Endothelial cell of umbilical vein (primary cell): ENCODE measurements around the gene SEC11A. TPM values are rescaled to one million over a fixed set of nuclear protein-coding genes. Genes with fewer than 3 reads are reported as not detected.

Experiments used
- BruUV-seq: library from RNA; stranded (reverse); fragments of 400-500 nt; replicated peaks from 2 replicates; lab custom pipeline; 2021; lab: Mats Ljungman, UMichigan
- CTCF ChIA-PET: fragments of 300-600, 350-600 bp; sonication (Branson Sonifier 250); formaldehyde crosslinking; loops from one replicate; lab custom pipeline; 2021; ENCODE audit warnings: antibody characterized with exemption, inconsistent platforms; lab: Charles Lee
- POLR2A ChIA-PET: fragments of 300-600, 350-600 bp; sonication (Branson Sonifier 250); formaldehyde crosslinking; loops from one replicate; lab custom pipeline; 2021; ENCODE audit warnings: antibody characterized with exemption, inconsistent platforms; lab: Charles Lee
- DNase-seq: peaks from one replicate; pipeline ENCODE4 v3.0.0-alpha.2; 2011; ENCODE audit warnings: low read depth, low spot score
- FAIRE-seq: peaks from 2 replicates; lab custom pipeline; 2011; peaks lifted over from hg19 to GRCh38; lab: Jason Lieb, UNC
- H2AFZ ChIP-seq: 2 replicates; pipeline ENCODE4 v1.6.0; 2012; ENCODE audit warnings: low read depth, low read length, control low read depth, inconsistent platforms
- H3K27ac ChIP-seq: 2 replicates; pipeline ENCODE4 v1.5.1; 2011; ENCODE audit warnings: low read depth, mild to moderate bottlenecking, control low read depth, low read length, moderate library complexity; ENCODE audit not compliant: insufficient read depth
- H3K27me3 ChIP-seq, 2 experiments: 2 replicates each; pipeline versions ENCODE4 v1.6.0 to v1.6.1; 2011; ENCODE audit warnings: low read length in 2 of 2, mixed read lengths in 1 of 2; ENCODE audit not compliant: control insufficient read depth in 2 of 2, insufficient read depth in 2 of 2
- H3K36me3 ChIP-seq, 2 experiments: 2 replicates in 1 of 2; 3 replicates in 1 of 2; pipeline ENCODE4 v1.5.1; 2011; ENCODE audit warnings: low read length in 2 of 2, mild to moderate bottlenecking in 1 of 2, moderate library complexity in 1 of 2; ENCODE audit not compliant: control insufficient read depth in 2 of 2, insufficient read depth in 2 of 2; ENCODE audit errors: extremely low read depth in 1 of 2
- H3K4me1 ChIP-seq: 3 replicates; pipeline ENCODE4 v1.5.1; 2011; ENCODE audit warnings: mild to moderate bottlenecking, low read length; ENCODE audit not compliant: control insufficient read depth, insufficient read depth; ENCODE audit errors: extremely low read depth
- H3K4me2 ChIP-seq: 2 replicates; pipeline ENCODE4 v1.6.1; 2011; ENCODE audit warnings: low read length, control low read depth, mixed read lengths; ENCODE audit not compliant: insufficient read depth
- H3K4me3 ChIP-seq, 3 experiments: fragments of 200-600 bp in 1 of 3; sonication (generic), shearing (Covaris generic) in 1 of 3; replicated peaks in 1 of 3; 2 replicates each; pipeline ENCODE4 v1.5.1; 2011 to 2016; ENCODE audit warnings: control low read depth in 3 of 3, low read length in 3 of 3, mild to moderate bottlenecking in 2 of 3, inconsistent platforms in 1 of 3, low read depth in 1 of 3, moderate library complexity in 1 of 3; ENCODE audit not compliant: insufficient read depth in 1 of 3
- H3K79me2 ChIP-seq: 2 replicates; pipeline ENCODE4 v1.6.0; 2012; ENCODE audit warnings: low read length, inconsistent platforms; ENCODE audit not compliant: control insufficient read depth, insufficient read depth
- H3K9ac ChIP-seq: replicated peaks from 2 replicates; pipeline ENCODE3; 2011; ENCODE audit warnings: low read length, control low read depth; ENCODE audit not compliant: insufficient read depth; ENCODE audit errors: extremely low read depth
- H3K9me1 ChIP-seq: replicated peaks from 3 replicates; pipeline ENCODE4 v1.6.0; 2011; ENCODE audit warnings: mild to moderate bottlenecking, low read length; ENCODE audit not compliant: control insufficient read depth, insufficient read depth; ENCODE audit errors: extremely low read depth
- H3K9me3 ChIP-seq: replicated peaks from 2 replicates; pipeline ENCODE4 v1.5.1; 2012; ENCODE audit warnings: low read length, inconsistent platforms; ENCODE audit not compliant: control insufficient read depth, insufficient read depth
- H4K20me1 ChIP-seq: replicated peaks from 2 replicates; pipeline ENCODE3; 2011; ENCODE audit warnings: mild to moderate bottlenecking, low read length; ENCODE audit not compliant: control insufficient read depth, insufficient read depth; ENCODE audit errors: extremely low read depth
- CTCF ChIP-seq, 2 donors: IDR thresholded peaks; 1 replicate in 1 of 2; 2 replicates in 1 of 2; pipeline ENCODE4 v1.5.1; 2011; ENCODE audit warnings: low read length in 2 of 2, mild to moderate bottlenecking in 2 of 2, moderate library complexity in 2 of 2, control low read depth in 1 of 2, inconsistent platforms in 1 of 2, low read depth in 1 of 2; ENCODE audit not compliant: insufficient read depth in 1 of 2; ENCODE audit errors: extremely low read depth in 1 of 2
- EZH2 ChIP-seq: IDR thresholded peaks from 2 replicates; pipeline ENCODE4 v1.6.1; 2012; ENCODE audit warnings: borderline replicate concordance, low read depth, mild to moderate bottlenecking, moderate library complexity, low read length, inconsistent platforms; ENCODE audit not compliant: severe bottlenecking
- FOS ChIP-seq: IDR thresholded peaks from 2 replicates; pipeline ENCODE4 v1.6.1; 2011; ENCODE audit warnings: mild to moderate bottlenecking, low read length, moderate library complexity, borderline replicate concordance; ENCODE audit not compliant: insufficient read depth
- JUN ChIP-seq: IDR thresholded peaks from 2 replicates; pipeline ENCODE4 v1.6.1; 2011; ENCODE audit warnings: borderline replicate concordance, low read depth; ENCODE audit not compliant: insufficient read length, insufficient read depth
- MAX ChIP-seq: IDR thresholded peaks from 2 replicates; pipeline ENCODE4 v1.6.1; 2011; ENCODE audit not compliant: insufficient read depth, insufficient read length
- MYC ChIP-seq: IDR thresholded peaks from one replicate; pipeline ENCODE4 v1.6.1; 2011; ENCODE audit warnings: mild to moderate bottlenecking, low read depth, low read length
- POLR2A ChIP-seq: IDR thresholded peaks from 2 replicates; pipeline ENCODE4 v1.6.1; 2012; ENCODE audit warnings: low read depth, mild to moderate bottlenecking, control low read depth, low read length
- POLR2AphosphoS5 ChIP-seq: IDR thresholded peaks from 2 replicates; pipeline ENCODE4 v1.6.1; 2012; ENCODE audit warnings: low read depth, mild to moderate bottlenecking, control low read depth, low read length, moderate library complexity; ENCODE audit not compliant: insufficient read depth
- dilution Hi-C: fragments of 300-500 bp; cut with MboI; formaldehyde crosslinking; loops from one replicate; pipeline ENCODE4 v1.15.0; 2019; ENCODE audit warnings: low sequenced_read_pairs; ENCODE audit not compliant: extremely low pct_ligation_motif_present
- intact Hi-C: fragments of 100-400 bp; cut with micrococcal nuclease; formaldehyde crosslinking; loops from one replicate; pipeline ENCODE4 v1.10.0; 2022
- polyA plus RNA-seq, 4 experiments: library from polyadenylated mRNA; depleted of rRNA in 3 of 4; stranded (reverse) in 3 of 4; unstranded in 1 of 4; fragments of >200 nt; gene quantifications; 2 replicates each; pipeline versions ENCODE4 v1.2.1 to v1.2.3, GENCODE V29; 2011 to 2012; ENCODE audit warnings: missing spikeins in 1 of 4
- total RNA-seq: library from RNA; stranded (reverse); gene quantifications from 2 replicates; pipeline ENCODE4 v1.2.3, GENCODE V29; 2021

The SEC11A gene
- total and polyA plus RNA-seq, 2 donors (not counting 3 experiments of a cell fraction or from before 2014, with no cell fraction given), result 189 to 204 TPM

GRCh38 chr15:84649706-84650105 is 66.2 kb downstream of the SEC11A start:
- dilution Hi-C loops (no loop called here), intact Hi-C loops (no loop called here)
- no peak overlapping the region for H3K27ac ChIP-seq
- H3K27me3 ChIP-seq, result no peaks in the 10 kb centered on the region
- no peak overlapping the region for H3K9ac ChIP-seq
- no TSS peak for BruUV-seq
- DNase-seq (no peak), FAIRE-seq (peak; percentile 65)
- POLR2A ChIA-PET, result no interaction called here
- no peak overlapping the region for H3K4me3 ChIP-seq
- H3K4me2 ChIP-seq, result no peak overlapping the region
- CTCF ChIA-PET, result interaction anchor here (1.1 to 2.3 kb wide), 2 partner anchors 9 to 51 kb away, joined by 3 to 11 read pairs; partner anchors contain the start of gene NMB
- peaks cover 16% of the 10 kb centered on the region for H3K4me1 ChIP-seq
- H3K36me3 ChIP-seq, result peaks cover 21 to 35% of the 10 kb centered on the region in 2 experiments
- H2AFZ ChIP-seq, result no peak overlapping the region
- no peaks in the 10 kb centered on the region for H3K9me3 ChIP-seq
- TF ChIP-seq MAX (no peak), POLR2A (no peak), JUN (no peak), MYC (no peak), FOS (no peak), EZH2 (no peak), POLR2AphosphoS5 (no peak), CTCF (IDR thresholded peaks at IDR 0.05; ENCODE audit: extremely low read depth in 1 of 2, insufficient read depth in 1 of 2, low read depth in 1 of 2, low read length in 2 of 2) (no peak)
- no peaks in the 10 kb centered on the region for H4K20me1 ChIP-seq
- no peaks in the 10 kb centered on the region for H3K9me1 ChIP-seq
- peaks cover 18% of the 10 kb centered on the region for H3K79me2 ChIP-seq
